ENCODE data around the gene KCNS3.

KCNS3 gene

GRCh38 chr2:17976871-17977746, 98.6 kb downstream of the KCNS3 start:
- Histone ChIP-seq H2AFZ (ENCODE audit: low read length) (no peak overlapping the region), H3K36me3 (ENCODE audit: insufficient read depth, low read length) (no peaks in the 10 kb centered on the region), H3K9me2 (ENCODE audit: low read depth, low read length) (no peaks in the 10 kb centered on the region), H3K4me3 (ENCODE audit: low read depth, low read length, poor library complexity, severe bottlenecking) (no peak overlapping the region), H3K9me3 (ENCODE audit: low read length) (no peaks in the 10 kb centered on the region), H3K4me1 (ENCODE audit: insufficient read depth, low read length, severe bottlenecking) (no peaks in the 10 kb centered on the region), H3K4me2 (ENCODE audit: low read length) (no peak overlapping the region), H4K20me1 (ENCODE audit: insufficient read depth, low read length) (no peaks in the 10 kb centered on the region), H3K79me2 (ENCODE audit: insufficient read depth, low read length) (no peaks in the 10 kb centered on the region), H3K27me3 (ENCODE audit: insufficient read depth, low read length) (no peaks in the 10 kb centered on the region), H3K9ac (ENCODE audit: low read length) (no peak overlapping the region), H3F3A (ENCODE audit: insufficient read depth, low read length) (no peaks in the 10 kb centered on the region), H3K27ac (ENCODE audit: low read depth, low read length, poor library complexity, severe bottlenecking) (no peak overlapping the region)
- TF ChIP-seq CTCF (IDR thresholded peaks at IDR 0.05; ENCODE audit: low read length) (no peak), EZH2 (IDR thresholded peaks at IDR 0.05; ENCODE audit: borderline replicate concordance, low read length) (no peak)

GRCh38 chr2:17979707-17980106, 101.2 kb downstream of the KCNS3 start:
- Histone ChIP-seq H3K4me3 (ENCODE audit: low read depth, low read length, poor library complexity, severe bottlenecking) (no peak overlapping the region), H3K36me3 (ENCODE audit: insufficient read depth, low read length) (no peaks in the 10 kb centered on the region), H2AFZ (ENCODE audit: low read length) (no peak overlapping the region), H3K27ac (ENCODE audit: low read depth, low read length, poor library complexity, severe bottlenecking) (no peak overlapping the region), H3K9me3 (ENCODE audit: low read length) (no peaks in the 10 kb centered on the region), H3K9ac (ENCODE audit: low read length) (no peak overlapping the region), H3K9me2 (ENCODE audit: low read depth, low read length) (no peaks in the 10 kb centered on the region), H4K20me1 (ENCODE audit: insufficient read depth, low read length) (no peaks in the 10 kb centered on the region), H3K4me2 (ENCODE audit: low read length) (no peak overlapping the region), H3K27me3 (ENCODE audit: insufficient read depth, low read length) (no peaks in the 10 kb centered on the region), H3K4me1 (ENCODE audit: insufficient read depth, low read length, severe bottlenecking) (no peaks in the 10 kb centered on the region), H3F3A (ENCODE audit: insufficient read depth, low read length) (no peaks in the 10 kb centered on the region), H3K79me2 (ENCODE audit: insufficient read depth, low read length) (no peaks in the 10 kb centered on the region)
- TF ChIP-seq CTCF (IDR thresholded peaks at IDR 0.05; ENCODE audit: low read length) (no peak), EZH2 (IDR thresholded peaks at IDR 0.05; ENCODE audit: borderline replicate concordance, low read length) (no peak)

GRCh38 chr2:17981936-17982335, 103.5 kb downstream of the KCNS3 start:
- H3K36me3 ChIP-seq (ENCODE audit: insufficient read depth, low read length), result no peaks in the 10 kb centered on the region
- H3K27ac ChIP-seq (ENCODE audit: low read depth, low read length, poor library complexity, severe bottlenecking), result no peak overlapping the region
- TF ChIP-seq EZH2 (IDR thresholded peaks at IDR 0.05; ENCODE audit: borderline replicate concordance, low read length) (no peak), CTCF (IDR thresholded peaks at IDR 0.05; ENCODE audit: low read length) (no peak)
- H3K79me2 ChIP-seq (ENCODE audit: insufficient read depth, low read length), result no peaks in the 10 kb centered on the region
- no peaks in the 10 kb centered on the region for H4K20me1 ChIP-seq (ENCODE audit: insufficient read depth, low read length)
- no peak overlapping the region for H3K4me3 ChIP-seq (ENCODE audit: low read depth, low read length, poor library complexity, severe bottlenecking)
- no peaks in the 10 kb centered on the region for H3K9me3 ChIP-seq (ENCODE audit: low read length)
- H3K4me2 ChIP-seq (ENCODE audit: low read length), result no peak overlapping the region
- H3F3A ChIP-seq (ENCODE audit: insufficient read depth, low read length), result no peaks in the 10 kb centered on the region
- H3K9me2 ChIP-seq (ENCODE audit: low read depth, low read length), result no peaks in the 10 kb centered on the region
- H3K9ac ChIP-seq (ENCODE audit: low read length), result no peak overlapping the region
- H2AFZ ChIP-seq (ENCODE audit: low read length), result no peak overlapping the region
- H3K4me1 ChIP-seq (ENCODE audit: insufficient read depth, low read length, severe bottlenecking), result no peaks in the 10 kb centered on the region
- H3K27me3 ChIP-seq (ENCODE audit: insufficient read depth, low read length), result no peaks in the 10 kb centered on the region
